GM12864 (cell line): ENCODE data around the gene LCOR.

Source experiments
- DNase-seq: peaks from one replicate; pipeline ENCODE4 v3.0.0-alpha.2; 2011; ENCODE audit warnings: low read depth
- H3K4me3 ChIP-seq: 2 replicates; pipeline ENCODE4 v1.5.1; 2011; ENCODE audit warnings: mild to moderate bottlenecking, low read depth, low read length, control low read depth
- CTCF ChIP-seq: IDR thresholded peaks from 2 replicates; pipeline ENCODE4 v1.5.1; 2011; ENCODE audit warnings: low read depth, mild to moderate bottlenecking, moderate library complexity, low read length, control low read depth, inconsistent platforms; ENCODE audit errors: missing control alignments

The LCOR gene

GRCh38 chr10:96913906-96914305 is 81.8 kb downstream of the LCOR start:
- no peak for DNase-seq
- no peak for TF ChIP-seq CTCF
- no peak overlapping the region for H3K4me3 ChIP-seq

GRCh38 chr10:96917628-96918027 is 85.5 kb downstream of the LCOR start:
- TF ChIP-seq CTCF = no peak
- DNase-seq = no peak
- H3K4me3 ChIP-seq = no peak overlapping the region

- DNase-seq = no peak
- TF ChIP-seq CTCF = no peak
- H3K4me3 ChIP-seq = no peak overlapping the region
Observed at GRCh38 chr10:96918214-96919002, 86.3 kb downstream of the LCOR start.

GRCh38 chr10:96919785-96920430 is 87.8 kb downstream of the LCOR start:
- no peak overlapping the region for H3K4me3 ChIP-seq
- no peak for DNase-seq
- TF ChIP-seq CTCF = no peak

DNA sequence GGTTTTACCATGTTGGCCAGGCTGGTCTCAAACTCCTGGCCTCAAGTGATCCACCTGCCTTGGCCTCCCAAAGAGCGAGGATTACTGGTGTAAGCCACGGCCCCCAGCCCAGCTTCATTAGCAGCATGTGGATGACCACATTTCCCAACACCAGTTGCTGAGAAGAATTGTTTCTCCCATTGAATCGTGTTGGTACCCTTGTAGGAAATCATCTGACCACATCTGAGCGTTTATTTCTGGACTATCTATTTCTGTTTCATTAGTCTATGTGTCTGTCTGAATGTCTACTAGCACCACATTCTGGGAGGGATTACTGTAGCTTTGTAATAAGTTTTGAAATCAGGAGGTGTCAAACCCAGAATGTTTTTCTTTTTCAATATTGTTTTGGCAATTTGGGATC is 89.6 kb downstream of the LCOR start:
- no peak for DNase-seq
- H3K4me3 ChIP-seq = no peak overlapping the region
- no peak for TF ChIP-seq CTCF

GRCh38 chr10:96922978-96923948 is 91.2 kb downstream of the LCOR start:
- no peak overlapping the region for H3K4me3 ChIP-seq
- no peak for DNase-seq
- no peak for TF ChIP-seq CTCF
